Activated CD8-positive, alpha-beta T cell treated with anti-CD3 and anti-CD28 coated beads, Interleukin-2, amount 10 ng/mL, durations not matched to agents 7 days and 5 days (primary cell): ENCODE data around the gene GARRE1. TPM values are rescaled to one million over a fixed set of nuclear protein-coding genes. Genes with fewer than 3 reads are reported as not detected.
A peak's percentile ranks its signal among the peaks of the same experiment; 100 is the strongest.
"Not testable (repeated sequence)": the region's sequence is repeated elsewhere in the genome, so short reads cannot be mapped to it uniquely, and the experiment has no call there.

ENCODE experiments used
- ATAC-seq: fragments of 150-1000 bp; cut with Tn5 transposase; one replicate; pipeline ENCODE4 v1.10.0; 2021; ENCODE audit warnings: moderate library complexity
- CTCF ChIA-PET: fragments of 350-600 bp; sonication (Branson Sonifier 250); formaldehyde crosslinking; loops from one replicate; lab custom pipeline; 2021; ENCODE audit warnings: antibody characterized with exemption; lab: Charles Lee
- POLR2A ChIA-PET: fragments of 350-600 bp; sonication (Branson Sonifier 250); formaldehyde crosslinking; loops from one replicate; lab custom pipeline; 2021; ENCODE audit warnings: antibody characterized with exemption; lab: Charles Lee
- DNase-seq: peaks from one replicate; pipeline ENCODE4 v3.0.0-alpha.2; 2020
- H3K27ac Mint-ChIP-seq: one replicate; pipeline ENCODE4 v1.8.0; 2021; ENCODE audit warnings: mild to moderate bottlenecking, mixed read lengths
- H3K27me3 Mint-ChIP-seq: one replicate; pipeline ENCODE4 v1.8.0; 2021; ENCODE audit warnings: low read depth, mixed read lengths
- H3K36me3 Mint-ChIP-seq: one replicate; pipeline ENCODE4 v1.8.0; 2021; ENCODE audit warnings: low read depth, mixed read lengths
- H3K4me1 Mint-ChIP-seq: one replicate; pipeline ENCODE4 v1.8.0; 2021; ENCODE audit warnings: low read depth, mixed read lengths
- H3K4me3 Mint-ChIP-seq: one replicate; pipeline ENCODE4 v1.8.0; 2021; ENCODE audit warnings: mild to moderate bottlenecking, mixed read lengths
- H3K9me3 Mint-ChIP-seq: one replicate; pipeline ENCODE4 v1.8.0; 2022; ENCODE audit warnings: mixed read lengths; ENCODE audit not compliant: insufficient read depth
- total RNA-seq, 2 experiments: library from RNA; stranded (reverse); gene quantifications; one replicate each; pipeline ENCODE4 v1.2.3, GENCODE V29; 2021

The GARRE1 gene
- total RNA-seq, 2 experiments from 2014 or later = 6.3 to 8.3 TPM

DNA sequence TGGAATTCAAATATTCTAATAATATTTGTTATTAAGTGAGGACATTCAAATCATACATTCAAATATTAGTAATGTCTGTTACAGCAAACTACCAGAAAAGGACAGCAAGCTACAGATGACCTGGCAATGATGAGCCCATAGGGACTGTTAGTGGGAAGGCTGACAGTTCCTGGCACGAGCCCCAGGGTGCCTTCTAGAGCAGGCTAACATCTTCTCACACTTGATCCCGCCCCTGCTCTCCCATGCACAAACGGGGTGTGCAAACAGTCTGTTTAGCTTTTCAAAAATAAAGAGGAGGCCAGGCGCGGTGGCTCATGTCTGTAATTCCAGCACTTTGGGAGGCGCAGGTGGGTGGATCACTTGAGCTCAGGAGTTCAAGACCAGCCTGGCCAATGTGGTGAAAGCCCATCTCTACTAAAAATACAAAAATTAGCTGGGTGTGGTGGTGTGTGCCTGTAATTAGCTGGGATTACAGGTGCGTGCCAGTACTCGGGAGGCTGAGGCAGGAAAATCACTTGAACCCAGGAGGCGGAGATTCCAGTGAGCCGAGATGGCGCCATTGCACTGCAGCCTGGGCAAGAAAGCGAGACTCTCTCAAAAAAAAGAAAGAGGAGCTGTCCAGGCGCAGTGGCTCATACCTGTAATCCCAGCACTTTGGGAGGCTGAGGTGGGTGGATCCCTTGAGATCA, 9.6 kb upstream of the GARRE1 start:
- no peaks in the 10 kb centered on the region for H3K27me3 Mint-ChIP-seq
- H3K4me1 Mint-ChIP-seq = no peaks in the 10 kb centered on the region
- H3K9me3 Mint-ChIP-seq = no peaks in the 10 kb centered on the region
- DNase-seq (no peak), ATAC-seq (no peak)
- H3K27ac Mint-ChIP-seq = no peak overlapping the region
- H3K36me3 Mint-ChIP-seq = no peaks in the 10 kb centered on the region
- POLR2A ChIA-PET = no interaction called here
- H3K4me3 Mint-ChIP-seq = no peak overlapping the region
- CTCF ChIA-PET = interaction anchor here (0.7 kb wide), 1 partner anchor 102 kb away, joined by 4 read pairs; no protein-coding TSS in a partner anchor

- ChIA-PET CTCF (interaction anchor here (1.0 kb wide), 1 partner anchor 100 kb away, joined by 3 read pairs; no protein-coding TSS in a partner anchor), POLR2A (no interaction called here)
Measured at GRCh38 chr19:34246340-34246739, 8.0 kb upstream of the GARRE1 start.

DNA sequence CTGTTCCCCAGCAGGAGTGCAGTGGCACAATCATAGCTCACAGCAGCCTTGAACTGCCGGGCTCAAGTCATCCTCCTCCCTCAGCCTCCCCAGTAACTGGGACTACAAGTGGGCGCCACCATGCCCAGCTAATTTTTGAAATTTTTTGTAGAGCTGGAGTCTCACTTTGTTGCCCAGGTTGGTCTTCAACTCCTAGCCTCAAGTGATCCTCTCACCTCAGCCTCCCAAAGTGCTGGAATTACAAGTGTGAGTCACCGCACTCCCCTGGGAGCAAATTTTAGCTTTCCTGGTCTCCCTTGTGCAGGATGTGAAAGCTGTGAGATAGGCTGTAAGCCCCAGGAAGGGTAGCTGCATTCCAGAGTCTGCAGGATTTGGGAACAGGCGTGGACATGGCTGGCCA, 5.4 kb upstream of the GARRE1 start:
- Mint-ChIP-seq H3K36me3 (no peaks in the 10 kb centered on the region), H3K27ac (no peak overlapping the region), H3K4me1 (peaks cover 8% of the 10 kb centered on the region), H3K4me3 (no peak overlapping the region), H3K9me3 (no peaks in the 10 kb centered on the region), H3K27me3 (no peaks in the 10 kb centered on the region)
- ATAC-seq = no peak
- ChIA-PET CTCF (interaction anchor here (0.6 to 1.5 kb wide), 3 partner anchors 89 to 953 kb away, joined by 3 to 5 read pairs (median 5); no protein-coding TSS in a partner anchor), POLR2A (interaction anchor here (1.4 kb wide), 1 partner anchor 76 kb away, joined by 3 read pairs; no protein-coding TSS in a partner anchor)
- no peak for DNase-seq

More at GRCh38 chr19:34246340-34246739, 8.0 kb upstream of the GARRE1 start:
- Mint-ChIP-seq H3K36me3 (no peaks in the 10 kb centered on the region), H3K27ac (no peak overlapping the region), H3K9me3 (no peaks in the 10 kb centered on the region), H3K27me3 (no peaks in the 10 kb centered on the region), H3K4me3 (no peak overlapping the region), H3K4me1 (no peaks in the 10 kb centered on the region)
- ATAC-seq (no peak), DNase-seq (no peak)

GRCh38 chr19:34253167-34253566, 1.2 kb upstream of the GARRE1 start:
- not testable (repeated sequence) for H3K27me3 Mint-ChIP-seq, DNase-seq, H3K9me3 Mint-ChIP-seq, ATAC-seq, H3K36me3 Mint-ChIP-seq
- ChIA-PET POLR2A (interaction anchor here (2.0 kb wide), 1 partner anchor 80 kb away, joined by 4 read pairs; the partner anchor contains the start of gene LSM14A), CTCF (interaction anchor here (1.4 kb wide), 1 partner anchor 177 kb away, joined by 5 read pairs; no protein-coding TSS in a partner anchor)
- peaks cover 16% of the 10 kb centered on the region for H3K4me1 Mint-ChIP-seq
- peak overlapping the region; percentile 92 for H3K4me3 Mint-ChIP-seq
- peak overlapping the region; percentile 97 for H3K27ac Mint-ChIP-seq

- H3K9me3 Mint-ChIP-seq, DNase-seq, H3K27me3 Mint-ChIP-seq, ATAC-seq, H3K36me3 Mint-ChIP-seq: not testable (repeated sequence)
- ChIA-PET POLR2A (interaction anchor here (2.0 kb wide), 1 partner anchor 81 kb away, joined by 4 read pairs; the partner anchor contains the start of gene LSM14A), CTCF (interaction anchor here (1.4 kb wide), 1 partner anchor 177 kb away, joined by 5 read pairs; no protein-coding TSS in a partner anchor)
- Mint-ChIP-seq H3K4me3 (peak overlapping the region; percentile 92), H3K27ac (peak overlapping the region; percentile 97), H3K4me1 (peaks cover 17% of the 10 kb centered on the region)
Measured at GRCh38 chr19:34253681-34254045, 691 bp upstream of the GARRE1 start.

- H3K36me3 Mint-ChIP-seq = no peaks in the 10 kb centered on the region
- POLR2A ChIA-PET = interaction anchor here (0.8 kb wide), 1 partner anchor 82 kb away, joined by 3 read pairs; the partner anchor contains the start of gene LSM14A
- DNase-seq = peak; percentile 34
- peaks cover 17% of the 10 kb centered on the region for H3K4me1 Mint-ChIP-seq
- ATAC-seq = peak; percentile 59
- no peaks in the 10 kb centered on the region for H3K9me3 Mint-ChIP-seq
- H3K27ac Mint-ChIP-seq = peak overlapping the region; percentile 70
- H3K27me3 Mint-ChIP-seq = no peaks in the 10 kb centered on the region
- peak overlapping the region; percentile 75 for H3K4me3 Mint-ChIP-seq
- CTCF ChIA-PET = no interaction called here
Measured at GRCh38 chr19:34254698-34255432, 511 bp downstream of the GARRE1 start.

GRCh38 chr19:34255546-34255945, 1.2 kb downstream of the GARRE1 start:
- no peaks in the 10 kb centered on the region for H3K9me3 Mint-ChIP-seq
- ATAC-seq = no peak
- no peaks in the 10 kb centered on the region for H3K36me3 Mint-ChIP-seq
- DNase-seq = no peak
- H3K4me1 Mint-ChIP-seq = peaks cover 17% of the 10 kb centered on the region
- H3K4me3 Mint-ChIP-seq = peak overlapping the region; percentile 75
- CTCF ChIA-PET = no interaction called here
- POLR2A ChIA-PET = interaction anchor here (0.8 kb wide), 1 partner anchor 83 kb away, joined by 3 read pairs; the partner anchor contains the start of gene LSM14A
- peak overlapping the region; percentile 70 for H3K27ac Mint-ChIP-seq
- no peaks in the 10 kb centered on the region for H3K27me3 Mint-ChIP-seq

- Mint-ChIP-seq H3K4me1 (peaks cover 17% of the 10 kb centered on the region), H3K36me3 (no peaks in the 10 kb centered on the region), H3K9me3 (no peaks in the 10 kb centered on the region), H3K27me3 (no peaks in the 10 kb centered on the region), H3K4me3 (no peak overlapping the region), H3K27ac (no peak overlapping the region)
- ATAC-seq (no peak), DNase-seq (no peak)
- POLR2A ChIA-PET = no interaction called here
- CTCF ChIA-PET = no interaction called here
Measured at GRCh38 chr19:34256835-34257558, 2.6 kb downstream of the GARRE1 start.

- DNase-seq = no peak
- H3K27ac Mint-ChIP-seq = no peak overlapping the region
- H3K4me3 Mint-ChIP-seq = no peak overlapping the region
- ChIA-PET POLR2A (no interaction called here), CTCF (no interaction called here)
- H3K36me3 Mint-ChIP-seq = no peaks in the 10 kb centered on the region
- no peaks in the 10 kb centered on the region for H3K9me3 Mint-ChIP-seq
- peaks cover 17% of the 10 kb centered on the region for H3K4me1 Mint-ChIP-seq
- H3K27me3 Mint-ChIP-seq = no peaks in the 10 kb centered on the region
- ATAC-seq = no peak
Measured at GRCh38 chr19:34257559-34257924, 3.2 kb downstream of the GARRE1 start.

DNA sequence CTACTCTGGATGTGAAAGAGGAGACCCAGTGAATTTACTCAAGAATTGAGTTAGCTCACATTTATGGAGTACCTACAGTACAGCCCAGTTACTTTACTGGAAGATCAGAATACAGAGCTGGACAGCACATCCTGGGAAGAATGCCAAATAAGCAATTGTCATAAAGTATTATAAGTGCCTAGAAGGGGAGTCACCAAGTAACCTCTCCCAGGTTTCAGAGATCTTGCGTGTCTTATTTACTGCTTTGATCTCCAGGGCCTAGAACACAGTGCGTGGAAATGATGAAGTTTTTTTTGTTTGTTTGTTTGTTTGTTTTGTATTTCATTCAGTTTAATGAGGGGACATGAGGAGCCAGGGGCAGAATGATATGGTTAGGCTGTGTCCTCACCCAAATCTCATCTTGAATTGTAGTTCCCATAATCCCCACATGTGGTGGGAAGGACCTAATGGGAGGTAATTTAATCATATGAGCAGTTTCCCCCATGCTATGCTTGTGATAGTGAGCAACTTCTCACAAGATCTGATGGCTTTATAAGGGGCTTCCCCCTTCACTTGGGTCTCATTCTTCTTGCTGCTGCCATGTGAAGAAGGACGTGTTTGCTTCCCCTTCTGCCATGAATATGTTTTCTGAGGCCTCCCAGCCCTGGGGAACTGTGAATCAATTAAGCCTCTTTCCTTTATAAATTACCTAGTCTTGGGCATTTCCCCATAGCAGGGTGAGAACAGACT, 5.2 kb downstream of the GARRE1 start:
- DNase-seq (no peak), ATAC-seq (no peak)
- Mint-ChIP-seq H3K27me3 (no peaks in the 10 kb centered on the region), H3K4me1 (peaks cover 10% of the 10 kb centered on the region), H3K4me3 (no peak overlapping the region), H3K36me3 (no peaks in the 10 kb centered on the region), H3K9me3 (no peaks in the 10 kb centered on the region), H3K27ac (no peak overlapping the region)
- CTCF ChIA-PET = no interaction called here
- POLR2A ChIA-PET = no interaction called here

DNA sequence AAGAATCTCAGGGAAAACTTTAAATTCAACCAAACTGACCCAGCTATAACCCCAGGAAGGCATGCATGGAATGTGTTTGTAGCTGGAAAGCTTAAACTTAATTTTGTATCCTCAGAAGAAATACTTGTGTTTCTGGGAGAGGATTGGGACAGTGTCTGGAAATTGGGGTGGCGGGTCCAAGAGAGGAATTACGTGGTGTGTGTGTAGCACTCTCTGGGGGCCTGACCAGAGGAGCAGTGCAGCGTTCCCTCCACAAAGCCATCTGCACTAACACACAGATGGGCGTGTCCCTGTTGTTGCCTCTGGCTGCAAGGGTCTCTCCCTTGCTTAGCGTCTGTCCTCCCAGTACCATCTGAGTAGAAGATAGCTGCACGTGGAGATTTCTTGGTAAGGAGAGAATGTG, 6.4 kb downstream of the GARRE1 start:
- Mint-ChIP-seq H3K9me3 (no peaks in the 10 kb centered on the region), H3K4me1 (peaks cover 13% of the 10 kb centered on the region), H3K27me3 (no peaks in the 10 kb centered on the region), H3K36me3 (no peaks in the 10 kb centered on the region), H3K4me3 (no peak overlapping the region), H3K27ac (no peak overlapping the region)
- CTCF ChIA-PET = no interaction called here
- ATAC-seq (no peak), DNase-seq (no peak)
- POLR2A ChIA-PET = interaction anchor here (0.5 kb wide), 1 partner anchor 70 kb away, joined by 3 read pairs; no protein-coding TSS in a partner anchor
